HepG2 (cell line): ENCODE measurements around the gene AGER. TPM values are rescaled to one million over a fixed set of nuclear protein-coding genes. Genes with fewer than 3 reads are reported as not detected.

Experiments used
- CBX2 ChIP-seq, 2 experiments: fragments of 200-600 bp in 1 of 2; sonication (generic); formaldehyde crosslinking in 1 of 2; IDR thresholded peaks; 2 replicates each; pipeline versions ENCODE4 v1.7.0 to v1.8.1; 2018 to 2022; ENCODE audit warnings: low read depth in 2 of 2, low read length in 1 of 2, mild to moderate bottlenecking in 1 of 2, missing genetic modification reagents in 1 of 2
- CENPT ChIP-seq: sonication (generic); formaldehyde crosslinking; IDR thresholded peaks from 2 replicates; pipeline ENCODE4 v1.8.0; 2022; ENCODE audit warnings: low read depth, mild to moderate bottlenecking, moderate library complexity, missing genetic modification reagents
- CSRNP1 ChIP-seq: sonication (generic); formaldehyde crosslinking; IDR thresholded peaks from 2 replicates; pipeline ENCODE4 v1.8.1; 2023; ENCODE audit warnings: mild to moderate bottlenecking, missing genetic modification reagents
- FOXA1 ChIP-seq, 2 experiments: fragments of 450-650 bp in 1 of 2; sonication (generic) in 1 of 2; formaldehyde crosslinking in 1 of 2; IDR thresholded peaks; 2 replicates each; pipeline versions ENCODE4 v1.4.0 to v1.6.1; 2016 to 2020; ENCODE audit warnings: missing genetic modification reagents in 1 of 2
- IRX3 ChIP-seq: sonication (generic); formaldehyde crosslinking; IDR thresholded peaks from 2 replicates; pipeline ENCODE4 v1.8.1; 2023; ENCODE audit warnings: mild to moderate bottlenecking, low read depth, missing genetic modification reagents, borderline replicate concordance
- KAT8 ChIP-seq: IDR thresholded peaks from 2 replicates; pipeline ENCODE4 v1.6.1; 2016; ENCODE audit warnings: missing genetic modification reagents, missing compliant biosample characterization
- MATR3 ChIP-seq: sonication (generic); formaldehyde crosslinking; IDR thresholded peaks from 2 replicates; pipeline ENCODE4 v1.4.0; 2020; ENCODE audit warnings: missing genetic modification reagents
- NR1H2 ChIP-seq: sonication (generic); formaldehyde crosslinking; IDR thresholded peaks from 2 replicates; pipeline ENCODE4 v1.8.1; 2022; ENCODE audit warnings: low read depth, missing genetic modification reagents, borderline replicate concordance
- PHB2 ChIP-seq: fragments of 450-650 bp; IDR thresholded peaks from 2 replicates; pipeline ENCODE4 v1.6.1; 2018; ENCODE audit not compliant: partially characterized antibody
- ZBTB10 ChIP-seq: sonication (generic); formaldehyde crosslinking; IDR thresholded peaks from 2 replicates; pipeline ENCODE4 v1.4.0; 2020; ENCODE audit warnings: missing genetic modification reagents, borderline replicate concordance
- ZNF280D ChIP-seq: sonication (generic); formaldehyde crosslinking; IDR thresholded peaks from 2 replicates; pipeline ENCODE4 v1.5.1; 2020; ENCODE audit warnings: mild to moderate bottlenecking, missing genetic modification reagents
- ZNF430 ChIP-seq: sonication (generic); formaldehyde crosslinking; IDR thresholded peaks from 2 replicates; pipeline ENCODE4 v1.9.0; 2021; ENCODE audit warnings: mild to moderate bottlenecking, missing genetic modification reagents
- ZNF574 ChIP-seq: sonication (generic); formaldehyde crosslinking; IDR thresholded peaks from 2 replicates; pipeline ENCODE4 v1.4.0; 2020; ENCODE audit warnings: missing genetic modification reagents
- ZNF710 ChIP-seq: sonication (generic); formaldehyde crosslinking; IDR thresholded peaks from 2 replicates; pipeline ENCODE4 v1.5.0; 2020; ENCODE audit warnings: mild to moderate bottlenecking, missing genetic modification reagents, borderline replicate concordance
- polyA plus RNA-seq, 8 experiments: library from polyadenylated mRNA; depleted of rRNA in 3 of 8; stranded (reverse) in 7 of 8; unstranded in 1 of 8; fragments of >200 nt; fragmentation: Illumina TruSeq in 4 of 8; extraction: Trizol in 4 of 8; gene quantifications; 2 replicates each; pipeline versions ENCODE4 v1.2.1 to v1.2.3, GENCODE V29; 2011 to 2016; ENCODE audit warnings: low read depth in 4 of 8, missing spikeins in 1 of 8, mixed read lengths in 1 of 8; ENCODE audit not compliant: insufficient read depth in 1 of 8
- total RNA-seq, 5 experiments: library from RNA; depleted of rRNA; stranded (reverse); fragments of >200 nt; fragmentation: Illumina TruSeq; extraction: Trizol; gene quantifications; 2 replicates each; pipeline ENCODE4 v1.2.3, GENCODE V29; 2016; ENCODE audit warnings: low read depth in 1 of 5

AGER gene
- total and polyA plus RNA-seq, 2 of the 13 experiments (the other 11 are each of a cell fraction or from before 2014, with no cell fraction given): 1.9 to 5.1 TPM

GRCh38 chr6:32195902-32196681, 12.0 kb upstream of the AGER start (continued):
- TF ChIP-seq CSRNP1 (CRISPR knock-in tag) (peak; percentile 0; the same call in 1 of the 2 replicates), CBX2 (IDR thresholded peaks at IDR 0.05; ENCODE audit: low read depth, low read length) (no peak), CBX2 (CRISPR knock-in tag; IDR thresholded peaks at IDR 0.05; ENCODE audit: low read depth) (0 out of 2 replicates have a peak, but pooled peaks have one; percentile 25), ZBTB10 (CRISPR knock-in tag) (peak; percentile 65; the same call in 1 of the 2 replicates), NR1H2 (CRISPR knock-in tag) (peak; percentile 92; the same call in 1 of the 2 replicates), ZNF430 (no peak; the same call in 1 of the 2 replicates), CENPT (no peak; the same call in 1 of the 2 replicates), ZNF280D (CRISPR knock-in tag) (peak; percentile 92), FOXA1 (IDR thresholded peaks at IDR 0.05) (no peak), FOXA1 (CRISPR knock-in tag; IDR thresholded peaks at IDR 0.05) (no peak), MATR3 (no peak), IRX3 (CRISPR knock-in tag) (peak; percentile 59), PHB2 (no peak), ZNF710 (CRISPR knock-in tag) (peak; percentile 35; the same call in 1 of the 2 replicates), ZNF574 (peak; percentile 78), KAT8 (CRISPR knock-in tag) (peak; percentile 84)
